Measurements from ENCODE around the gene ZNF507.

DNA sequence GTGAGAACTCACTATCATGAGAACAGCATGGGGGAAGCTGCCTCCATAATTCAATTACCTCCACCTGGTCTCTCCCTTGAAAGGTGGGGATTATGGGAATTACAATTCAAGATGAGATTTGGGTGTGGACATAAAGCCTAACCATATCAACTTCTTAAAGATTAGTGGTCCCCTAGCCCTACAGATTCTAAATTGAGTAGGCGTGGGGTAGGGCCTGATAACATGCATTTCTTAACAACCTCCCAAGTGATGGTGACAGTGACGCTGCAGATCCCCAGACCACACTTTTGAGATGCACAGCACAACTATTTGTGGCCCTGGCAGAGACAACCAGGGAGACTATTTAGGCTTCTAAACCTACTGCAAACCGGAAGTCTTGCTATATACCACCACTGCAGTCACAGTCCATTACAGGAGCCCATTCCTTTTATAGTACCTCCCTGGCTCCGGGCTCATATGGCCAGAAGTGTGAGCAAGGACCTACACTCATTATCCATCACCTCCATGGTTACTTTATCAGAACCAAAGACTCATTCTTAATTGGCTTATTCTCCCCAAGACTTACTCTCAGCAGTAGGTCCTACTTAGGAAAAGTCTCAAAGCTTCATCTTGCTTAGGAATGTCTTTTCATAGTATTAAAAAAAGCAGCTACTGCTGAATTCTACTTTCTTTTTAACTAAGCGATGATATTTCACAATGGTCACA, 58.0 kb downstream of the ZNF507 start:
- TF ChIP-seq SUZ12 (IDR thresholded peaks at IDR 0.05; ENCODE audit: extremely low read depth, insufficient read depth, insufficient read length): no peak
- no peak for TF ChIP-seq YY1 (IDR thresholded peaks at IDR 0.05; ENCODE audit: insufficient read depth, insufficient read length)
- TF ChIP-seq ZNF274 (IDR thresholded peaks at IDR 0.05; ENCODE audit: low read depth, low read length): no peak

All from NT2/D1 (cell line).